HT-29 (cell line): ENCODE data around the gene CHCHD3. TPM values are rescaled to one million over a fixed set of nuclear protein-coding genes. Genes with fewer than 3 reads are reported as not detected.
"Not testable (repeated sequence)": the region's sequence is repeated elsewhere in the genome, so short reads cannot be mapped to it uniquely, and the experiment has no call there.

Source experiments
- DNase-seq: peaks from one replicate; pipeline ENCODE4 v3.0.0-alpha.2; 2015; ENCODE audit warnings: low spot score
- total RNA-seq: library from RNA; depleted of rRNA; stranded (reverse); fragments of >200 nt; shearing (Covaris generic); gene quantifications from 2 replicates; pipeline ENCODE4 v1.2.3, GENCODE V29; 2014

Gene CHCHD3
- total RNA-seq, 1 experiment from 2014 or later: 130 TPM

GRCh38 chr7:132904209-132904608 lies 177.7 kb downstream of the CHCHD3 start:
- no peak for DNase-seq

- not testable (repeated sequence) for DNase-seq
Measured at GRCh38 chr7:132902294-132902693, 179.6 kb downstream of the CHCHD3 start.

- no peak for DNase-seq
Measured at GRCh38 chr7:132901241-132901640, 180.6 kb downstream of the CHCHD3 start.

- DNase-seq: no peak
Measured at GRCh38 chr7:132899833-132900232, 182.1 kb downstream of the CHCHD3 start.

- not testable (repeated sequence) for DNase-seq
Measured at GRCh38 chr7:132898641-132899175, 183.2 kb downstream of the CHCHD3 start.

GRCh38 chr7:132897093-132897687 lies 184.7 kb downstream of the CHCHD3 start:
- DNase-seq: no peak

- DNase-seq: no peak
Measured at GRCh38 chr7:132895231-132895630, 186.7 kb downstream of the CHCHD3 start.

- no peak for DNase-seq
Measured at GRCh38 chr7:132893560-132893959, 188.3 kb downstream of the CHCHD3 start.

GRCh38 chr7:132892744-132893143 lies 189.1 kb downstream of the CHCHD3 start:
- DNase-seq: not testable (repeated sequence)

- DNase-seq: no peak
Measured at GRCh38 chr7:132891554-132891953, 190.3 kb downstream of the CHCHD3 start.

- no peak for DNase-seq
Measured at GRCh38 chr7:132882714-132883428, 199.0 kb downstream of the CHCHD3 start.

- DNase-seq: no peak
Measured at GRCh38 chr7:132881317-132881716, 200.6 kb downstream of the CHCHD3 start.

- DNase-seq: no peak
Measured at GRCh38 chr7:132879579-132879978, 202.3 kb downstream of the CHCHD3 start.

- peak; percentile 16 for DNase-seq
Measured at GRCh38 chr7:132878204-132878919, 203.5 kb downstream of the CHCHD3 start.

GRCh38 chr7:132877573-132877972 lies 204.3 kb downstream of the CHCHD3 start:
- peak; percentile 3 for DNase-seq

- DNase-seq: no peak
Measured at GRCh38 chr7:132876576-132876975, 205.3 kb downstream of the CHCHD3 start.

GRCh38 chr7:132872034-132872433 lies 209.9 kb downstream of the CHCHD3 start:
- no peak for DNase-seq

- no peak for DNase-seq
Measured at GRCh38 chr7:132871419-132871818, 210.5 kb downstream of the CHCHD3 start.

- no peak for DNase-seq
Measured at GRCh38 chr7:132869166-132869861, 212.6 kb downstream of the CHCHD3 start.

GRCh38 chr7:132866551-132866950 lies 215.3 kb downstream of the CHCHD3 start:
- DNase-seq: no peak

GRCh38 chr7:132866144-132866531 lies 215.8 kb downstream of the CHCHD3 start:
- DNase-seq: no peak
